ENCODE measurements around the gene TSPAN16. TPM values are rescaled to one million over a fixed set of nuclear protein-coding genes. Genes with fewer than 3 reads are reported as not detected.

The TSPAN16 gene
- total and polyA plus RNA-seq, 2 of the 13 experiments (the other 11 are each of a cell fraction or from before 2014, with no cell fraction given): not detected

DNA sequence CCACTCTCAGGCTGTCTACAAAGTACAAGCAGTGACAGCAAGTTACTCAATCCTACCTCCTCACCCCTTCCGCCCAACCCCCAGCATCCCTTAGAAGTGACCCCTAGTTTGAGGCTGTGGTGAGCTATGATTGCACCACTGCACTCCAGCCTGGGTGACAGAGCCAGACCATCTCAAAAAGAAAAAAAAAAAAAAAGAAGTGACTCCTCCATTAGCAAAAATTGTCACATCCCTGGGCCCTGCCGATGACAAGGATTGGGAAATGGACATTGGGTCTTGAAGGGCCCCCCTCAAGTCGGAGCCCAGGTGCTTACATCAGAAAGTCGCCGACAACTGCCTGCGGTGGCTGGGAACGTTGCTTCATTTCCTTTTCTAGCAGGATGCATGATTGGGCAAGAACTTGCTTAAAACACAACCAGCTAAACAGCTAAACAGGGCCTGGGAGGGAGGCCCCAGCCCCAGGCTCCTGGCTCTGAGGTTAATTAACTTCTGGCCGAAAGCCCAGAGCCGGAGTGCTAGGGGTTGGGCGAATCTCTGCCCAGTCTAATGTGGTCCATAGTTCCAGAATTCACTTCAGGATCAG lies 28.2 kb downstream of the TSPAN16 start (continued):
- no peak for TF ChIP-seq NRL (CRISPR knock-in tag; IDR thresholded peaks at IDR 0.05; ENCODE audit: borderline replicate concordance)
- TF ChIP-seq HOXA5 (CRISPR knock-in tag; IDR thresholded peaks at IDR 0.05): peak; percentile 63; the same call in 1 of the 2 replicates
- TF ChIP-seq CBX5 (CRISPR knock-in tag; IDR thresholded peaks at IDR 0.05; ENCODE audit: borderline replicate concordance): no peak
- TF ChIP-seq HHEX (CRISPR knock-in tag; IDR thresholded peaks at IDR 0.05): no peak
- TF ChIP-seq, protein P1, sequence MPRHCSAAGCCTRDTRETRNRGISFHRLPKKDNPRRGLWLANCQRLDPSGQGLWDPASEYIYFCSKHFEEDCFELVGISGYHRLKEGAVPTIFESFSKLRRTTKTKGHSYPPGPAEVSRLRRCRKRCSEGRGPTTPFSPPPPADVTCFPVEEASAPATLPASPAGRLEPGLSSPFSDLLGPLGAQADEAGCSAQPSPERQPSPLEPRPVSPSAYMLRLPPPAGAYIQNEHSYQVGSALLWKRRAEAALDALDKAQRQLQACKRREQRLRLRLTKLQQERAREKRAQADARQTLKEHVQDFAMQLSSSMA (CRISPR knock-in tag; IDR thresholded peaks at IDR 0.05): 0 out of 2 replicates have a peak, but pooled peaks have one; percentile 21
- TF ChIP-seq, protein P2, sequence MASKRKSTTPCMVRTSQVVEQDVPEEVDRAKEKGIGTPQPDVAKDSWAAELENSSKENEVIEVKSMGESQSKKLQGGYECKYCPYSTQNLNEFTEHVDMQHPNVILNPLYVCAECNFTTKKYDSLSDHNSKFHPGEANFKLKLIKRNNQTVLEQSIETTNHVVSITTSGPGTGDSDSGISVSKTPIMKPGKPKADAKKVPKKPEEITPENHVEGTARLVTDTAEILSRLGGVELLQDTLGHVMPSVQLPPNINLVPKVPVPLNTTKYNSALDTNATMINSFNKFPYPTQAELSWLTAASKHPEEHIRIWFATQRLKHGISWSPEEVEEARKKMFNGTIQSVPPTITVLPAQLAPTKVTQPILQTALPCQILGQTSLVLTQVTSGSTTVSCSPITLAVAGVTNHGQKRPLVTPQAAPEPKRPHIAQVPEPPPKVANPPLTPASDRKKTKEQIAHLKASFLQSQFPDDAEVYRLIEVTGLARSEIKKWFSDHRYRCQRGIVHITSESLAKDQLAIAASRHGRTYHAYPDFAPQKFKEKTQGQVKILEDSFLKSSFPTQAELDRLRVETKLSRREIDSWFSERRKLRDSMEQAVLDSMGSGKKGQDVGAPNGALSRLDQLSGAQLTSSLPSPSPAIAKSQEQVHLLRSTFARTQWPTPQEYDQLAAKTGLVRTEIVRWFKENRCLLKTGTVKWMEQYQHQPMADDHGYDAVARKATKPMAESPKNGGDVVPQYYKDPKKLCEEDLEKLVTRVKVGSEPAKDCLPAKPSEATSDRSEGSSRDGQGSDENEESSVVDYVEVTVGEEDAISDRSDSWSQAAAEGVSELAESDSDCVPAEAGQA (IDR thresholded peaks at IDR 0.05; ENCODE audit: low read depth): no peak
- TF ChIP-seq, protein P2 (CRISPR knock-in tag; IDR thresholded peaks at IDR 0.05; ENCODE audit: borderline replicate concordance): no peak
- TF ChIP-seq JUND (CRISPR knock-in tag; IDR thresholded peaks at IDR 0.05): no peak
